Breast epithelium (tissue), 4 donors: ENCODE results near the gene RCC1. TPM values are rescaled to one million over a fixed set of nuclear protein-coding genes. Genes with fewer than 3 reads are reported as not detected.
"Not testable (repeated sequence)": the region's sequence is repeated elsewhere in the genome, so short reads cannot be mapped to it uniquely, and the experiment has no call there.

ENCODE experiments used
- DNase-seq, 2 donors: peaks; one replicate each; pipeline ENCODE4 v3.0.0-alpha.2; 2019; ENCODE audit warnings: low spot score in 2 of 2
- H3K27ac ChIP-seq, 2 donors: fragments of 200-600 bp; sonication (generic) in 1 of 2; one replicate each; pipeline ENCODE4 v1.5.1; 2016 to 2019; ENCODE audit warnings: mild to moderate bottlenecking in 1 of 2
- H3K27me3 ChIP-seq, 2 donors: fragments of 200-600 bp; sonication (generic) in 1 of 2; one replicate each; pipeline versions ENCODE4 v1.5.1 to v1.6.0; 2017 to 2019; ENCODE audit warnings: control low read depth in 1 of 2, mild to moderate bottlenecking in 1 of 2
- H3K36me3 ChIP-seq: fragments of 200-600 bp; one replicate; pipeline ENCODE4 v1.5.1; 2019
- H3K4me1 ChIP-seq, 2 donors: fragments of 200-600 bp; sonication (generic); one replicate each; pipeline ENCODE4 v1.5.1; 2016 to 2019; ENCODE audit warnings: control low read depth in 1 of 2
- H3K4me3 ChIP-seq, 3 donors: fragments of 200-600 bp; sonication (generic); 1 replicate in 2 of 3; 2 replicates in 1 of 3; pipeline ENCODE4 v1.5.1; 2016 to 2019; ENCODE audit warnings: mild to moderate bottlenecking in 3 of 3, moderate library complexity in 2 of 3
- H3K9me3 ChIP-seq, 2 donors: fragments of 200-600 bp; sonication (generic) in 1 of 2; one replicate each; pipeline ENCODE4 v1.5.1; 2016 to 2019; ENCODE audit warnings: control low read depth in 1 of 2
- POLR2A ChIP-seq: fragments of 450-650 bp; IDR thresholded peaks from one replicate; pipeline ENCODE4 v1.6.1; 2016; ENCODE audit warnings: antibody characterized with exemption, mild to moderate bottlenecking, moderate library complexity
- POLR2AphosphoS5 ChIP-seq, 3 donors: sonication (generic); formaldehyde crosslinking; IDR thresholded peaks; one replicate each; pipeline ENCODE4 v1.6.1; 2017; ENCODE audit warnings: antibody characterized with exemption in 3 of 3
- intact Hi-C: fragments of 100-400 bp; cut with DNase I; formaldehyde crosslinking; loops from one replicate; pipeline ENCODE4 v1.15.1; 2023; ENCODE audit warnings: low total_unique reads
- total RNA-seq, 3 donors: library from RNA; depleted of rRNA; stranded (reverse); fragments of >200 nt; gene quantifications; one replicate each; pipeline ENCODE4 v1.1.0, GENCODE V29; 2016
- TF ChIP-seq, protein P1 (sequence below), 3 donors: fragments of 450-650 bp; IDR thresholded peaks; one replicate each; pipeline ENCODE4 v1.5.1; 2016 to 2017; ENCODE audit warnings: antibody characterized with exemption in 3 of 3, mild to moderate bottlenecking in 3 of 3, moderate library complexity in 3 of 3

The RCC1 gene
- total RNA-seq, 3 donors from 2014 or later = 15.7 to 44.9 (median 40.1) TPM

DNA sequence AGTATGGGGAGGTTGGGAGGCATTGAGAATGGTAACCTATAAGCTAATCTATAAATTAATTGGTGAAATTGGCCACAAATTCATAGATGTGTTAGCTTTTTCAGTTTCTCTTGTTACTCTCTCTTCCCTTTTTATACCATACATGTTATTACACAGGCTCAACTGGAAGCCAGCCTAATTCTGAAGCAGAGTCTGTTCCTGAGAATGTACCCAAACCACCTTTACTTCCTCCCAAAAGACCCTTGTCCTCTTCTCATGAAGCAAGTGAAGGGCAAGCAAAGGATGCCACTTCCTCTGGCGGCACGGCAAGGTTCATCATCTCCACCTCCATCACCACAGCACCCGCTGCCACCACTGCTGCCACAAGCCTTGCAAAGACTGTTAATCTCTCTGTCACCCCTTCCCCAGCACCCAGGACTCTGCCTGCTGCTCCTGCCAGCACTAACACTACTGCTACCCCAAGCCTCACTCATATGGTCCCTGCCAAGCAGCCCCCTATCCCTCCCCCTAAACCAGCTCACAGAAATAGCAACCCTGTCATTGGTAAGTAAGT, 39.5 kb upstream of the RCC1 start:
- H3K27me3 ChIP-seq = no peaks in the 10 kb centered on the region
- no peaks in the 10 kb centered on the region for H3K9me3 ChIP-seq
- H3K36me3 ChIP-seq = no peaks in the 10 kb centered on the region
- intact Hi-C loops = no loop called here
- H3K4me3 ChIP-seq = no peak overlapping the region
- DNase-seq = no peak
- TF ChIP-seq POLR2A (no peak), POLR2AphosphoS5 (IDR thresholded peaks at IDR 0.05) (no peak)
- TF ChIP-seq, protein P1, sequence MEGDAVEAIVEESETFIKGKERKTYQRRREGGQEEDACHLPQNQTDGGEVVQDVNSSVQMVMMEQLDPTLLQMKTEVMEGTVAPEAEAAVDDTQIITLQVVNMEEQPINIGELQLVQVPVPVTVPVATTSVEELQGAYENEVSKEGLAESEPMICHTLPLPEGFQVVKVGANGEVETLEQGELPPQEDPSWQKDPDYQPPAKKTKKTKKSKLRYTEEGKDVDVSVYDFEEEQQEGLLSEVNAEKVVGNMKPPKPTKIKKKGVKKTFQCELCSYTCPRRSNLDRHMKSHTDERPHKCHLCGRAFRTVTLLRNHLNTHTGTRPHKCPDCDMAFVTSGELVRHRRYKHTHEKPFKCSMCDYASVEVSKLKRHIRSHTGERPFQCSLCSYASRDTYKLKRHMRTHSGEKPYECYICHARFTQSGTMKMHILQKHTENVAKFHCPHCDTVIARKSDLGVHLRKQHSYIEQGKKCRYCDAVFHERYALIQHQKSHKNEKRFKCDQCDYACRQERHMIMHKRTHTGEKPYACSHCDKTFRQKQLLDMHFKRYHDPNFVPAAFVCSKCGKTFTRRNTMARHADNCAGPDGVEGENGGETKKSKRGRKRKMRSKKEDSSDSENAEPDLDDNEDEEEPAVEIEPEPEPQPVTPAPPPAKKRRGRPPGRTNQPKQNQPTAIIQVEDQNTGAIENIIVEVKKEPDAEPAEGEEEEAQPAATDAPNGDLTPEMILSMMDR (IDR thresholded peaks at IDR 0.05) = no peak
- no peaks in the 10 kb centered on the region for H3K4me1 ChIP-seq
- H3K27ac ChIP-seq = no peak overlapping the region

DNA sequence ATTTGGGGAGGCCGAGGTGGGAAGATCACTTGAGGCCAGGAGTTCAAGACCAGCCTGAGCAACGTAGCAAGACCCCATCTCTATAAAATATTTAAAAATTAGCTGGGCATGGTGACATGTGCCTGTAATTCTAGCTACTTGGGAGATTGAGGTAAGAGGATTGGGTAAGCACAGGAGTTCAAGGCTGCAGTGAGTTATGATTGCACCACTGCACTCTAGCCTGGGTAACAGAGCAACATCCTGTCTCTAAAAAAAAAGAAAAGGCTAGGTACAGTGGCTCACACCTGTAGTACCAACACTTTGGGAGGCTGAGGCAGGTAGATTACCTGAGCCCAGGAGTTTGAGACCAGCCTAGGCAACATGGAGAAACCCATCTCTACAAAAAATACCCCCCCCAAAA, 35.7 kb upstream of the RCC1 start:
- DNase-seq = no peak
- Histone ChIP-seq H3K27ac (no peak overlapping the region), H3K4me1 (no peaks in the 10 kb centered on the region), H3K36me3 (no peaks in the 10 kb centered on the region), H3K4me3 (no peak overlapping the region), H3K9me3 (no peaks in the 10 kb centered on the region), H3K27me3 (no peaks in the 10 kb centered on the region)
- TF ChIP-seq, protein P1 (IDR thresholded peaks at IDR 0.05) = no peak
- TF ChIP-seq POLR2A = no peak
- no peak for TF ChIP-seq POLR2AphosphoS5 (IDR thresholded peaks at IDR 0.05)
- intact Hi-C loops = no loop called here

DNA sequence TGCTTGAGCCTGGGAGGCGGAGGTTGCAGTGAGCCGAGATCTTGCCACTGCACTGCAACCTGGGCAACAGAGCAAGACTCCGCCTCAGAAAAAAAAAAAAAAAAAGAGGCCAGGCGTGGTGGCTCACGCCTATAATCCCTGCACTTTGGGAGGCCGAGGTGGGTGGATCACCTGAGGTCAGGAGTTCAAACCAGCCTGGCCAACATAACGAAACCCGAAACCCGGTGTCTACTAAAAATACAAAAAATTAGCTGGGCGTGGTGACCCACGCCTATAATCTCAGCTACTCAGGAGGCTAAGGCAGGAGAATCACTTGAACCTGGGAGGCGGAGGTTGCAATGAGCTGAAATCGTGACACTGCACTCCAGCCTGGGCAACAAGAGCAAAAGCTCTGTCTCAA, 26.3 kb upstream of the RCC1 start:
- H3K36me3 ChIP-seq = not testable (repeated sequence)

DNA sequence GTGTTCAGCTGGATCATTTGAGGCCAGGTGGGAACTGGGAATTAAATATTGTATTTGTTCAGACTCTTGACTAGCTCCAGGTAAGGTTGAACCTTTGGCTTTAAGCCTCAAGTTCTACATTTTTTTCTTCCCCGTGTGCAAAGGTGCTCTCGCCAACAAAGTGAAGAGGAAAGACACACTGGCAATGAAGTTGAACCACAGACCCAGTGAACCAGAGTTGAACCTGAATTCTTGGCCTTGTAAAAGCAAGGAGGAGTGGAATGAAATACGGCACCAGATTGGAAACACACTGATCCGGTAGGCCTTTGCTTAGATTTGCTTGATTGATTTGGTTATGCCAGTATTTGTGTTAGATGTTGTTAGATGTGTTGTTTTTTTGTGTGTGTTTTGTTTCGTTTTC, 25.5 kb upstream of the RCC1 start:
- Histone ChIP-seq H3K4me3 (no peak overlapping the region), H3K27me3 (no peaks in the 10 kb centered on the region), H3K36me3 (no peaks in the 10 kb centered on the region), H3K9me3 (no peaks in the 10 kb centered on the region), H3K4me1 (no peaks in the 10 kb centered on the region), H3K27ac (no peak overlapping the region)
- no peak for DNase-seq
- intact Hi-C loops = no loop called here
- TF ChIP-seq, protein P1 (IDR thresholded peaks at IDR 0.05) = no peak
- TF ChIP-seq POLR2A (no peak), POLR2AphosphoS5 (IDR thresholded peaks at IDR 0.05) (no peak)

More for the DNA sequence above, 26.3 kb upstream of the RCC1 start:
- intact Hi-C loops, H3K9me3 ChIP-seq, H3K4me3 ChIP-seq, H3K27ac ChIP-seq, DNase-seq, H3K27me3 ChIP-seq, H3K4me1 ChIP-seq: not testable (repeated sequence)

DNA sequence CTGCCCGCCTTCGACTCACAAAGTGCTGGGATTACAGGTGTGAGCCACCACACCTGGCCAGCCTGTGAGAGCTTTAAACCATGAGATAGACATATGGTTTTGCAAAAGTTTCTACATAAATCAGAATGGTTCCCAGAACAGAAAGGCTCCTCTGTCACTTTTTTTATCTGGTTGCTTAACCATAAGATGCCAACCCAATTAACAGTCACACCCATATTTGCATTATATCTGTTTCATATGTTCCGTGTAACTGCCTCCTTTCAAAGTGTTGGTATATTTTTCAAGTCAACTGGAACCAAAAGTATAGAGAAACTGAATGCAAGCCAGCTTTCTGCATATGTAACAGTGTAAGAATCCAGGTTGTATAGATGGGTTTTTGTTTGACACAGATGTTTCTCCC, 23.7 kb upstream of the RCC1 start:
- no peak for DNase-seq
- no peaks in the 10 kb centered on the region for H3K4me1 ChIP-seq
- intact Hi-C loops = no loop called here
- no peaks in the 10 kb centered on the region for H3K36me3 ChIP-seq
- no peaks in the 10 kb centered on the region for H3K9me3 ChIP-seq
- no peak overlapping the region for H3K4me3 ChIP-seq
- no peak for TF ChIP-seq POLR2A
- TF ChIP-seq POLR2AphosphoS5 (IDR thresholded peaks at IDR 0.05) = no peak
- TF ChIP-seq, protein P1 (IDR thresholded peaks at IDR 0.05) = no peak
- no peaks in the 10 kb centered on the region for H3K27me3 ChIP-seq
- no peak overlapping the region for H3K27ac ChIP-seq

DNA sequence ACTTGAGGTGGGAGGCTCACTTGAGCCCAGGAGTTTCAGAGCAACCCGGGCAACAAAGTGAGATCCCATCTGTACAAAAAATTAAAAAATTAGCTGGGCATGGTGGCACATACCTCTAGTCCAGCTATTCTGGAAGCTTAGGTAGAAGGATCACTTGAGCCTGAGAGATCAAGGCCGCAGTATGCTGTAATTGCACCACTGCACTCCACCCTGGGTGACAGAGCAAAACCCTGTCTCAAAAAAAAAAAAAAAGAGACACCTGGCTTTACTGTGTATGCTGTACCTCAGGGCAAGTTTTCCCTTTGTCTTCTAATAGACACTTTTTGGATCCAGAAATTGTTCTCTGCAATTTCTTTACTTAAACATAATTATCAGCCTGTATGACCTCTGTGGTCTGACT, 23.1 kb upstream of the RCC1 start:
- Histone ChIP-seq H3K4me3 (no peak overlapping the region), H3K9me3 (no peaks in the 10 kb centered on the region), H3K4me1 (no peaks in the 10 kb centered on the region), H3K36me3 (no peaks in the 10 kb centered on the region), H3K27ac (no peak overlapping the region), H3K27me3 (no peaks in the 10 kb centered on the region)
- DNase-seq = no peak
- intact Hi-C loops = no loop called here
- no peak for TF ChIP-seq POLR2AphosphoS5 (IDR thresholded peaks at IDR 0.05)
- TF ChIP-seq, protein P1 (IDR thresholded peaks at IDR 0.05) = no peak
